Tibial nerve (tissue), 4 donors: ENCODE data around the gene DTNB.

Source experiments
- EP300 ChIP-seq, 2 donors: sonication (generic); formaldehyde crosslinking; IDR thresholded peaks; one replicate each; pipeline ENCODE4 v1.6.1; 2017; ENCODE audit warnings: antibody characterized with exemption in 2 of 2, mild to moderate bottlenecking in 1 of 2
- POLR2A ChIP-seq, 2 donors: fragments of 450-650 bp; IDR thresholded peaks; one replicate each; pipeline ENCODE4 v1.6.1; 2017; ENCODE audit warnings: antibody characterized with exemption in 2 of 2, mild to moderate bottlenecking in 2 of 2, moderate library complexity in 2 of 2
- TF ChIP-seq, protein P1 (sequence below), 5 experiments: fragments of 200-600 bp in 3 of 5; fragments of 450-650 bp in 2 of 5; sonication (generic) in 3 of 5; IDR thresholded peaks; one replicate each; pipeline ENCODE4 v1.5.1; 2016 to 2019; ENCODE audit warnings: antibody characterized with exemption in 5 of 5, mild to moderate bottlenecking in 3 of 5, moderate library complexity in 2 of 5

- TF ChIP-seq, protein P1, sequence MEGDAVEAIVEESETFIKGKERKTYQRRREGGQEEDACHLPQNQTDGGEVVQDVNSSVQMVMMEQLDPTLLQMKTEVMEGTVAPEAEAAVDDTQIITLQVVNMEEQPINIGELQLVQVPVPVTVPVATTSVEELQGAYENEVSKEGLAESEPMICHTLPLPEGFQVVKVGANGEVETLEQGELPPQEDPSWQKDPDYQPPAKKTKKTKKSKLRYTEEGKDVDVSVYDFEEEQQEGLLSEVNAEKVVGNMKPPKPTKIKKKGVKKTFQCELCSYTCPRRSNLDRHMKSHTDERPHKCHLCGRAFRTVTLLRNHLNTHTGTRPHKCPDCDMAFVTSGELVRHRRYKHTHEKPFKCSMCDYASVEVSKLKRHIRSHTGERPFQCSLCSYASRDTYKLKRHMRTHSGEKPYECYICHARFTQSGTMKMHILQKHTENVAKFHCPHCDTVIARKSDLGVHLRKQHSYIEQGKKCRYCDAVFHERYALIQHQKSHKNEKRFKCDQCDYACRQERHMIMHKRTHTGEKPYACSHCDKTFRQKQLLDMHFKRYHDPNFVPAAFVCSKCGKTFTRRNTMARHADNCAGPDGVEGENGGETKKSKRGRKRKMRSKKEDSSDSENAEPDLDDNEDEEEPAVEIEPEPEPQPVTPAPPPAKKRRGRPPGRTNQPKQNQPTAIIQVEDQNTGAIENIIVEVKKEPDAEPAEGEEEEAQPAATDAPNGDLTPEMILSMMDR (IDR thresholded peaks at IDR 0.05), result no peak
- TF ChIP-seq EP300 (IDR thresholded peaks at IDR 0.05) (no peak), POLR2A (IDR thresholded peaks at IDR 0.05) (no peak)
Measured at GRCh38 chr2:25698752-25699151, 25.4 kb upstream of the DTNB start.
